WTC11 (cell line): Measurements from ENCODE around the gene NEK7. TPM values are rescaled to one million over a fixed set of nuclear protein-coding genes. Genes with fewer than 3 reads are reported as not detected.

ENCODE experiments used
- ATAC-seq: fragments of 200-7000 bp; cut with Tn5 transposase; 2 replicates; pipeline ENCODE4 v1.10.0; 2021; ENCODE audit warnings: mild to moderate bottlenecking, moderate library complexity
- CTCF ChIA-PET: fragments of 300-600 bp; sonication (Branson Sonifier 250); formaldehyde crosslinking; loops from one replicate; lab custom pipeline; 2021; ENCODE audit warnings: antibody characterized with exemption; lab: Charles Lee
- POLR2A ChIA-PET: fragments of 350-600 bp; sonication (Branson Sonifier 250); formaldehyde crosslinking; loops from one replicate; lab custom pipeline; 2021; ENCODE audit warnings: antibody characterized with exemption; lab: Charles Lee
- DNase-seq: peaks from one replicate; pipeline ENCODE4 v3.0.0; 2021; ENCODE audit warnings: low spot score
- H3K27ac Mint-ChIP-seq: 2 replicates; pipeline ENCODE4 v1.8.0; 2021; ENCODE audit warnings: mixed read lengths
- H3K27me3 Mint-ChIP-seq: 2 replicates; pipeline ENCODE4 v1.8.0; 2021; ENCODE audit warnings: low read depth, mild to moderate bottlenecking, moderate library complexity, mixed read lengths
- H3K36me3 Mint-ChIP-seq: 2 replicates; pipeline ENCODE4 v1.8.0; 2021; ENCODE audit warnings: mixed read lengths
- H3K4me1 Mint-ChIP-seq: 2 replicates; pipeline ENCODE4 v1.8.0; 2022; ENCODE audit warnings: mixed read lengths
- H3K4me3 Mint-ChIP-seq: 2 replicates; pipeline ENCODE4 v1.8.0; 2021; ENCODE audit warnings: mild to moderate bottlenecking, moderate library complexity, mixed read lengths
- H3K9me3 Mint-ChIP-seq: 2 replicates; pipeline ENCODE4 v1.8.0; 2021; ENCODE audit warnings: mixed read lengths
- CDX4 ChIP-seq: fragments of 250-450 bp; sonication (Bioruptor Pico); IDR thresholded peaks from 2 replicates; pipeline ENCODE4 v1.9.0; 2021; ENCODE audit warnings: moderate library complexity, mild to moderate bottlenecking, inconsistent platforms, borderline replicate concordance
- E2F5 ChIP-seq: sonication (generic); formaldehyde crosslinking; IDR thresholded peaks from 2 replicates; pipeline ENCODE4 v1.8.1; 2022; ENCODE audit warnings: mild to moderate bottlenecking, moderate library complexity, missing genetic modification reagents
- ERG ChIP-seq: fragments of 250-450 bp; sonication (Bioruptor Pico); IDR thresholded peaks from 2 replicates; pipeline ENCODE4 v1.8.0; 2021; ENCODE audit warnings: mild to moderate bottlenecking
- MAX ChIP-seq: sonication (generic); formaldehyde crosslinking; IDR thresholded peaks from 2 replicates; pipeline ENCODE4 v1.8.0; 2022; ENCODE audit warnings: mild to moderate bottlenecking, missing genetic modification reagents
- NFATC4 ChIP-seq: fragments of 250-450 bp; sonication (Bioruptor Pico); IDR thresholded peaks from 2 replicates; pipeline ENCODE4 v1.9.0; 2021; ENCODE audit warnings: mild to moderate bottlenecking
- NFE2L1 ChIP-seq: sonication (generic); formaldehyde crosslinking; IDR thresholded peaks from 2 replicates; pipeline ENCODE4 v1.8.1; 2023; ENCODE audit warnings: missing genetic modification reagents
- OVOL2 ChIP-seq: fragments of 250-450 bp; sonication (Bioruptor Pico); IDR thresholded peaks from 2 replicates; pipeline ENCODE4 v1.9.0; 2021; ENCODE audit warnings: mild to moderate bottlenecking, borderline replicate concordance
- RELA ChIP-seq: sonication (generic); formaldehyde crosslinking; IDR thresholded peaks from 2 replicates; pipeline ENCODE4 v1.8.1; 2022; ENCODE audit warnings: missing genetic modification reagents, mild to moderate bottlenecking, borderline replicate concordance
- STAT6 ChIP-seq: sonication (generic); formaldehyde crosslinking; conservative IDR thresholded peaks from 2 replicates; pipeline ENCODE4 v1.8.1; 2023; ENCODE audit warnings: mild to moderate bottlenecking, low read depth, missing genetic modification reagents, moderate library complexity
- TP53 ChIP-seq: sonication (generic); formaldehyde crosslinking; IDR thresholded peaks from 2 replicates; pipeline ENCODE4 v1.8.1; 2023; ENCODE audit warnings: mild to moderate bottlenecking, missing genetic modification reagents
- ZBTB43 ChIP-seq: sonication (generic); formaldehyde crosslinking; IDR thresholded peaks from 2 replicates; pipeline ENCODE4 v1.8.1; 2023; ENCODE audit warnings: mild to moderate bottlenecking, missing genetic modification reagents
- ZNF512 ChIP-seq: sonication (generic); formaldehyde crosslinking; IDR thresholded peaks from 2 replicates; pipeline ENCODE4 v1.8.1; 2022; ENCODE audit warnings: missing genetic modification reagents, borderline replicate concordance
- ZNF532 ChIP-seq: fragments of 250-450 bp; sonication (Bioruptor Pico); IDR thresholded peaks from 2 replicates; pipeline ENCODE4 v1.9.0; 2021; ENCODE audit warnings: mild to moderate bottlenecking, borderline replicate concordance
- total RNA-seq: library from RNA; stranded (reverse); gene quantifications from 3 replicates; pipeline ENCODE4 v1.2.3, GENCODE V29; 2021

Gene NEK7
- total RNA-seq, 1 experiment from 2014 or later: 10.3 TPM

- no peaks in the 10 kb centered on the region for H3K27me3 Mint-ChIP-seq
- TF ChIP-seq ZNF532 (CRISPR knock-in tag) (no peak), NFE2L1 (CRISPR knock-in tag) (no peak), MAX (CRISPR knock-in tag) (no peak), E2F5 (no peak), RELA (CRISPR knock-in tag) (no peak), ZBTB43 (CRISPR knock-in tag) (no peak), ZNF512 (CRISPR knock-in tag) (no peak), CDX4 (no peak), OVOL2 (no peak), TP53 (CRISPR knock-in tag) (no peak), STAT6 (CRISPR knock-in tag) (no peak), ERG (CRISPR knock-in tag) (no peak), NFATC4 (CRISPR knock-in tag) (no peak)
- H3K9me3 Mint-ChIP-seq: no peaks in the 10 kb centered on the region
- H3K4me1 Mint-ChIP-seq: peaks cover 25% of the 10 kb centered on the region
- no peaks in the 10 kb centered on the region for H3K36me3 Mint-ChIP-seq
- CTCF ChIA-PET: no interaction called here
- POLR2A ChIA-PET: no interaction called here
- DNase-seq (no peak), ATAC-seq (no peak)
- H3K4me3 Mint-ChIP-seq: no peak overlapping the region
- peak overlapping the region; percentile 47; the same call in 1 of the 2 replicates for H3K27ac Mint-ChIP-seq
These were observed 140.5 kb downstream of the NEK7 start for GRCh38 chr1:198297281-198297680.
